Bronchial epithelial cell (primary cell): ENCODE measurements around the gene APOLD1. TPM values are rescaled to one million over a fixed set of nuclear protein-coding genes. Genes with fewer than 3 reads are reported as not detected.
"Not testable (repeated sequence)": the region's sequence is repeated elsewhere in the genome, so short reads cannot be mapped to it uniquely, and the experiment has no call there.

Experiments used
- DNase-seq: peaks from one replicate; pipeline ENCODE4 v3.0.0-alpha.2; 2010; ENCODE audit warnings: low read depth
- FAIRE-seq: peaks from 2 replicates; lab custom pipeline; 2011; peaks lifted over from hg19 to GRCh38; lab: Jason Lieb, UNC
- H3K27me3 ChIP-seq: 2 replicates; pipeline ENCODE4 v1.5.1; 2011; ENCODE audit warnings: low read length; ENCODE audit not compliant: control insufficient read depth, insufficient read depth
- H3K36me3 ChIP-seq: 2 replicates; pipeline ENCODE4 v1.5.1; 2011; ENCODE audit warnings: low read length; ENCODE audit not compliant: control insufficient read depth, insufficient read depth
- H3K4me3 ChIP-seq: 2 replicates; pipeline ENCODE4 v1.5.1; 2011; ENCODE audit warnings: mild to moderate bottlenecking, low read depth, low read length, control low read depth
- CTCF ChIP-seq: IDR thresholded peaks from 2 replicates; pipeline ENCODE4 v1.5.1; 2011; ENCODE audit warnings: mild to moderate bottlenecking, moderate library complexity, low read length, control low read depth, inconsistent platforms; ENCODE audit not compliant: insufficient read depth, severe bottlenecking
- total RNA-seq: library from RNA; depleted of rRNA; stranded (reverse); fragments of >200 nt; gene quantifications from 2 replicates; pipeline ENCODE4 v1.2.1, GENCODE V29; 2014

Gene APOLD1
- total RNA-seq, 1 donor from 2014 or later, result 2.6 TPM

GRCh38 chr12:12839003-12839395 is 53.5 kb downstream of the APOLD1 start:
- no peak for TF ChIP-seq CTCF
- DNase-seq, result no peak
- Histone ChIP-seq H3K36me3 (no peaks in the 10 kb centered on the region), H3K4me3 (no peak overlapping the region), H3K27me3 (no peaks in the 10 kb centered on the region)
- FAIRE-seq, result no peak

GRCh38 chr12:12839439-12839838 is 54.0 kb downstream of the APOLD1 start:
- H3K4me3 ChIP-seq, DNase-seq, H3K36me3 ChIP-seq, H3K27me3 ChIP-seq, FAIRE-seq: not testable (repeated sequence)

GRCh38 chr12:12839873-12840579 is 54.6 kb downstream of the APOLD1 start:
- H3K27me3 ChIP-seq, result no peaks in the 10 kb centered on the region
- TF ChIP-seq CTCF, result no peak
- no peak overlapping the region for H3K4me3 ChIP-seq
- no peaks in the 10 kb centered on the region for H3K36me3 ChIP-seq
- DNase-seq, result peak; percentile 84
- FAIRE-seq, result no peak

GRCh38 chr12:12840580-12840899 is 55.1 kb downstream of the APOLD1 start:
- no peak overlapping the region for H3K4me3 ChIP-seq
- TF ChIP-seq CTCF, result no peak
- H3K36me3 ChIP-seq, result no peaks in the 10 kb centered on the region
- no peaks in the 10 kb centered on the region for H3K27me3 ChIP-seq
- no peak for FAIRE-seq
- DNase-seq, result no peak

Other genes starting within 250 kb of the APOLD1 start
- 10.9 and 14.2 TPM in 2 replicates for gene DUSP16, start 222.8 kb upstream of the APOLD1 start, total RNA-seq
- 17.9 and 23.9 TPM in 2 replicates for gene CREBL2, start 173.8 kb upstream of the APOLD1 start, total RNA-seq
- 0.13 TPM in 1 of 2 replicates, not detected in the other for gene GPR19, start 89.5 kb upstream of the APOLD1 start, total RNA-seq
- 34.0 and 38.7 TPM in 2 replicates for gene CDKN1B, start 68.3 kb upstream of the APOLD1 start, total RNA-seq
- 42.2 and 56.9 TPM in 2 replicates for gene DDX47, start 27.7 kb downstream of the APOLD1 start, total RNA-seq
- 16.1 and 19.3 TPM in 2 replicates for gene GPRC5A, start 105.9 kb downstream of the APOLD1 start, total RNA-seq
- gene GPRC5D, start 166.5 kb downstream of the APOLD1 start, total RNA-seq, result 0.77 TPM in 1 of 2 replicates, not detected in the other
- gene HEBP1, start 214.6 kb downstream of the APOLD1 start, total RNA-seq, result 4.2 and 6.1 TPM in 2 replicates